GM23338 (cell line): Measurements from ENCODE around the gene TNFRSF4.

Experiments
- CTCF ChIP-seq, 2 experiments: fragments of 200-600 bp in 1 of 2; sonication (generic) in 1 of 2; conservative IDR thresholded peaks; 2 replicates each; pipeline versions ENCODE4 v1.5.1 to v1.6.1; 2016 to 2017; ENCODE audit warnings: antibody characterized with exemption in 2 of 2, low read depth in 2 of 2, mild to moderate bottlenecking in 2 of 2, moderate library complexity in 1 of 2
- EZH2 ChIP-seq: fragments of 200-600 bp; sonication (generic); IDR thresholded peaks from one replicate; pipeline ENCODE4 v1.8.0; 2017; ENCODE audit warnings: antibody characterized with exemption, mild to moderate bottlenecking, low read depth; ENCODE audit not compliant: unreplicated experiment
- JUNB ChIP-seq: IDR thresholded peaks from one replicate; pipeline ENCODE4 v1.6.1; 2016; ENCODE audit warnings: antibody characterized with exemption; ENCODE audit not compliant: unreplicated experiment
- NANOG ChIP-seq: IDR thresholded peaks from 2 replicates; pipeline ENCODE4 v1.6.1; 2016; ENCODE audit warnings: antibody characterized with exemption, borderline replicate concordance
- POLR2AphosphoS5 ChIP-seq: IDR thresholded peaks from 2 replicates; pipeline ENCODE4 v1.6.1; 2016; ENCODE audit warnings: antibody characterized with exemption, low read depth

- no peak for TF ChIP-seq EZH2
- TF ChIP-seq CTCF (conservative IDR thresholded peaks at IDR 0.05; ENCODE audit: low read depth in 2 of 2) = no peak
- no peak for TF ChIP-seq POLR2AphosphoS5
- TF ChIP-seq JUNB = no peak
- no peak for TF ChIP-seq NANOG
Measured at GRCh38 chr1:1238702-1239178, 24.8 kb upstream of the TNFRSF4 start.
